ENCODE results near the gene FAM151A.

The FAM151A gene

DNA sequence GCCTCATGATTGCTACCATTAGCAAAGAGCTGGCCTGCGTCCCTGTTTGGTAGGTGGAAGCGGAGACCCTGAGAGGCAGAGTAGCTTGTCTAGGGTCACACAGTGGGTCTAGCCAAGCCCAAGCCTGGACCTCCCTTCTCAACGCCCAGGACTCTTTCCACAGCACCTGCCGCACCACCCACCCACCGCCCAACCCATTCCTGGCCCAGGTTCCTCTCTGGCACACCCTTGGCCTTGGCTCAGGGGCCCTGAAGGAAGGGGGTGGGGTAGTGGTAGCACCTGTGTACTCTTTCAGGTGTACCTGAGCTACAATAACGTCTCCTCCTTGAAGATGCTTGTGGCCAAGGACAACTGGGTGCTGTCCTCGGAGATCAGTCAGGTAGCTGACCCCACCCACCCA lies 19.3 kb downstream of the FAM151A start:
- no peak for DNase-seq (ENCODE audit: low read depth)

DNA sequence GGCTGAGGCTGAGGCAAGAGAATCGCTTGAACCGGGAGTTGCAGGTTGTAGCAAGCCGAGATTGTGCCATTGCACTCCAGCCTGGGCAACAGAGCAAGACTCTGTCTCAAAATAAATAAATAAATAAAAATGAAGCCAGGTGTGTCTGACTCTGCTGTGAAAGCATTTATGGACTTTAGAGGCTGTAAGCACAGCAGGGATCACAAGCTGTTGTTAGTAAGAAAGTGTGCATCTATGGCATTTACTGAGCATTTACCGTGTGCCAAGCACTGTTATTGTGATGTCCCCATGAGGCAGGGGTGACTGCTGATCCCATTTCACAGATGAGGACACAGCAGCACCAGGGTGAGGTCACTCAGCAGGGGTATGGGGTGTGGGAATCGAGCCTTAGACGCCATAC lies 20.1 kb downstream of the FAM151A start:
- DNase-seq (ENCODE audit: low read depth), result no peak

DNA sequence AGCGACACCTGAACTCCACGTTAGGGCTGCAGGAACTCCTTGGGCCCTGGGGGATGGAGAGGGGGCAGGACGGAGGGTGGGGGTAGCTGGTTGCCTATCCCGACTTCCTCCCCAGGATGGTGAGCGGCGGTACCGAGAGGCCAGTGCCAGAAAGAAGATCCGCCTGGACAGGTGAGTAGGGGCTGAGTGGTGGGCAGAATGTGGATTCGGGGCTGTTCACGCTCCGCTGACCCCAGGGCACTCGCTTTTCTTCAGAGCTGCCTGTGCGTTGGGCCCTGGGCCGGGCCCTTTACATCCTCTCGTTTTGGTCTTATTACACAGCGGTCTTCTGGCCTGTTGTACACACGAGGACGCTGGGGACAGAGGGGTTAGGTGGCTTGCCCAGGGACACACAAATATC lies 20.8 kb downstream of the FAM151A start:
- no peak for DNase-seq (ENCODE audit: low read depth)

DNA sequence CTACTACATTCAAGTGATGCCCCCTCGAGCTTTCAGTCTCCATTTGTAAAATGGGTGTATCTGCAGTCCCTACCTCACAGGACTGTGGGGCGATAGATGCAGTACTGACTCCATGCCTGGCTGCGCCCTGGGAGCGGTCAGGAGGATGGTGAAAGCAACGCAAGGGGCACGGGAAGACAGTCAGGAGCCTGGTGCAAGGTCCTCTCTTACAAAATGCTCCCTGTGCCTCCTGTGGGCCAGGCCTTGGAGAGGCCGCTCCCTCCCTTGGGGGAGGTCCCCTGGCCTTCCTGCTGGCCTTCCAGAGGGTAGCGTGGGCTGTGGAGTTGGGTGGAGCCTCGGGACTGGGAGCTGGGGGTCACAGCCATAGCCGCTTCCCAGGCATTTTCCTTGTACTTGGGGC lies 21.6 kb downstream of the FAM151A start:
- no peak for DNase-seq (ENCODE audit: low read depth)

DNA sequence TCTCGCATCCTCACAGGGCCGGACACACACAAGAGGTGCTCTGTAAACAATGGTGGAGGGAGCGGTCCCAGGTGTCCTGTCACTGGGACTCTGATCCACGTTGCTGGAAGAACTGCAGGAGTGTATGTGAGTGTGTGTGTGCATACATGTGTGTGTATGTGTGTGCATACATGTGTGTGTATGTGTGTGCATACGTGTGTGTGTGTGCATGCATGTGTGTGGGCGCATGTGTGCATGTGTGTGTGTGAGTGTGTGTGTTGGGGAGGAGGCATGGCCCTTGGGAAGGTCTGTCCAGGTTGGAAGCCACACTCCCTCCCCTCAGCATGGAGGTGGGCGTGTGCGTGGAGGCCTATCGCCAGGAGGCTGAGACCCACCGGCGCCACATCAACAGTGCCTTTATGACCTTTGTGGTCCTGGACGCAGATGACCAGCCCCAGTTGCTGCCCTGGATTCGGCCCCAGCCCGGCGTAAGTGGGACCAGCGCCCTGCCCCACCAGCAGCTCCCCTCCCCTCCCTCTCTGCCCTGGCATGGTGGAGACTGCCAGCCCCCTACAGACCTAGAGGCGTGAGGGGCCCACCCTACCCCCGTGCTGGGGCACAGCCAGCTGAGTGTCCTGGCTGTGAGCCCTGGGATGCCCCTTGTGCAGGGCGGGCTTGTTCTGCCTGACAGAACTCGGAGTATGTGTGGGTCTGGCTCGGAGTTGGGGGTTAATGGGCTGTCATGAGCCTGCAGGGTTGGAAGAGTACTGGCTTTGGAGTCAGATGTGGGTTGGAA lies 22.2 kb downstream of the FAM151A start:
- DNase-seq (ENCODE audit: low read depth), result no peak

DNA sequence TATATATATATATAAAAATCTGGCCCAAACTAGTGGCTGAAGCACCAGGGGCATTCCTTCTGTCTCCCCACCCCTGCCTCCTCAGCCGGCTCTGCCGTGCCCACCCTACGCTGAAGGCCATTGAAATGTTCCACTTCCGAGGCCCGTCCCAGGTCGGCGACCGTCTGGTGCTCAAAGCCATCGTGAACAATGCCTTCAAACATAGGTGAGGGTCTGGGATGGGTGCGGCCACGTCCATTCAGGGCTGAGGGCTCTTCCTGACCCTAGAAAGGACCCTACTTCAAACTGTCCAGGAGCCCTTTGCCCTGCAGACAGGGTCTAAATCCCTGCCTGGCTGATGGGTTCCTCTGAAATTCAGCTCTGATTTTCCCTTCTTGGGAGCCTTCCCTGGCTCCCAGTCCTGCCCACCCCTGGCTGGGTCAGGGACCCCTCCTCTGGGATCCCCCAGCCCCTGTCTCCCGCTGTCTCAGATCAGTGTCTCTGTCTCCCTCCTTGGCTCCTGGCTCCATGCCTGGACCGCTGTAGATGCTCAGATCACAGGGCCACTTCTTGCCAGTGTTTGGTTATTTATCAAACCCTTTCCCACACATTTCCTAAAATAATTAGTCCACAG lies 24.0 kb downstream of the FAM151A start:
- no peak for DNase-seq (ENCODE audit: low read depth)

DNA sequence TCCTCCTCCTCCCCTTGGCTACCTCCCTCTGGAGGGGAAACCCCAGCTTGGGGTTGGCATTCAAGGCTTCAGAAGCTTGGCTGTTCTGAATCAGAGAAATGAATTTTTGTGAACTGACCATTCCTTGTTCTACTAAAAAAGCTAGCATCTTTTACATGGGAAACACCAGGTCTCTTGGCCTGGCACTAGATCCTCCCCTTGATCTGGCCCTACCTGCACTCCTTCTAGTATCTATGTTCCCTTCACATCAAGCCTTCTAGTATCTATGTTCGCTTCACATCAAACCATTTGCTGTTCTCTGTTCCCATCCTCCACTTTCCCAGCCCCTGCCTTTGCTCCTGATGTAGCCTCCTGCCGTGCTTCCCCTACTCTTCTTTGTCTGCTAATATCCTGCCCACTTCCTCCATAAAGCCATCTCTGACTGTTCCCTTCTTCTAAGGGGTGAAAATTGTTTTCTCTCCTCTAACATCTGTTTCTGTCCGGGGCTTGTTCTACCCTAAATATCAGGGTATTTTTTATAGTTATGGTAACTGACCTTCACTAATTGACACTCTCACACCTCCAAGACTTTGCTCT lies 25.8 kb downstream of the FAM151A start:
- DNase-seq (ENCODE audit: low read depth), result no peak

DNA sequence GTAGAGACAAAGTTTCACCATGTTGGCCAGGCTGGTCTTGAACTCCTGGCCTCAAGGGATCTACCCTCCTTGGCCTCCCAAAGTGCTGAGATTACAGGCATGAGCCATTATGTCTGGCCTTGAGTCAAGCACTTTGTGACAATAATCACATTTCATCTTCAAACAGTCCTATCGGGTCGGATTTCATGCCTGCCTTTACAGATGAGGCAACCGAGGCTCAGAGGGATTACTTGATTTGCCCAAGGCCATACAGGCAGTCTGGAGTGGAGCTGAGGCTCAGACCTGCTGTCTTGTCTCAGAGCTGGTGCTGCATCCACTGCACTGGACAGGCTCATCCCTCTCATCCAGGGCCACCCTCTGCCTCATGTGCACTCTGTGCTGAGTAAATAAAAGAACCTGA lies 26.6 kb downstream of the FAM151A start:
- DNase-seq (ENCODE audit: low read depth), result no peak

DNA sequence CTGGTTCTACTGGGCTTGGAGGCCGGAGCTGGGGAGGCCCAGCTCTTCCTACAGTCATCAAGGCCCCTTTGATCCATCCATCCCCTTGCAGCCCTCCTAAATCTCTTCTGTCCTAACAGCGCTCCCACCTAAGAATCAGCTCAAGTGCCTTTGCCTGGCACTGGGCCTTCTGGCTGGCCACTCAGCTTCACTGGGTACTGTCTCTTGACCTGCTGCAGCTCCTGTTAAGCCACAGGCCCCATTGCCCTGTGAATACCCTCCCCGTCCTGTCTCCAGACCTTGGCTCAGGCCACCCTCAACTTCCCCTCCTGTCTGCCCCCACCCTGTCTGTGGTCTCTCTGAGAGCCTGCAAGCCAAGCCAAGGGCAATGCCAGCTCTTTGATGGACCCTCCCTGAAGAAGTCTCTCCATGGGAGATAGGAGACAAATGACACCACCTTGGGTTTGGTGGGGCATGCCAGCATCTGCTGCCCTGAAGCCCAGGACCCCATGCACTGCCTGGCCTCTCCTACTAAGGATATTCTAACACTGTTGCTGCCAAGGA lies 27.3 kb downstream of the FAM151A start:
- no peak for DNase-seq (ENCODE audit: low read depth)

DNA sequence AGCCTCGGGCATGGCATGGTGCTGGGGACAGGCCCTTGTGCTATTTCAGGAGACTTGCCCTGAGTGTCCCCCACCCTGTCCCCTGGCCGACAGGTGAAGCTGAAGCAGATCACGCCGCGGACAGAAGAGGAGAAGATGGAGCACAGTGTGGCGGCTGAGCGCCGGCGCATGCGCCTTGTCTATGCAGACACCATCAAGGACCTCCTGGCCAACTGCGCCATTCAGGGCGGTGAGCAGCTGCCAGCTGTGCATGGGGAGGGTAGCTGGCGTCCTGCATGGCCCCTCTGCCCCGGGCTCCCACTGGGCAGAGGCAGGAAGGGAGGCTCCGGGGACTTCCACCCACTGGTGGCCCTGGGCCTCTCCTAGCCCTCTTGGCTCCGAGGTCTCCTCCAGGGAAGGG lies 28.9 kb downstream of the FAM151A start:
- DNase-seq (ENCODE audit: low read depth), result no peak

DNA sequence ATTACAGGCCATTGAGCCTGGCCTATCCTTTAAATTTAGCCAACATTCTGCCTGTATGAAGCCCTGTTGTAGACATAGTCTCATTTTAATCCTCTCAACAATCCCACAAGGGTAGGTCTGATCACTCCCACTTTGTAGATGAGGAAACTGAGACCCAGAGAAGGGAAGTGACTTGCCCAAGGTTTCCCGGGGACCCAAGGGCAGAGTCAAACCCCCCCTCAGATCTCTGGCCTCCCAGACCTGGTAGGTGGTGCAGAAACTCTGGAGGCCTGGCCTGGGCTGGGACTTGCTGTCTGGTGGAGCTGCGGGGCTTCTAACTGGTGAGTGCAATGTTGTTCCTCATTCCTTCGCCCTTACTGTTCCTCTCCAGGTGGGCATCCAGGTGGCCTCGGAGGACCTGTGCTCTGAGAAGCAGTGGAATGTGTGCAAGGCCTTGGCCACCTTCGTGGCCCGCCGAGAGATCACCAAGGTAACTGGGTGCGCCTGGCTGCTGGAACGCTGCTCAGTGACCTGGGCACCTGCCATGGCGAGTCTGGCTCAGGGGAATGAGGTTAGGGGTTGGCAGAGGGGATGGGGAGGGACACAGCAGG lies 29.7 kb downstream of the FAM151A start:
- DNase-seq (ENCODE audit: low read depth), result no peak

DNA sequence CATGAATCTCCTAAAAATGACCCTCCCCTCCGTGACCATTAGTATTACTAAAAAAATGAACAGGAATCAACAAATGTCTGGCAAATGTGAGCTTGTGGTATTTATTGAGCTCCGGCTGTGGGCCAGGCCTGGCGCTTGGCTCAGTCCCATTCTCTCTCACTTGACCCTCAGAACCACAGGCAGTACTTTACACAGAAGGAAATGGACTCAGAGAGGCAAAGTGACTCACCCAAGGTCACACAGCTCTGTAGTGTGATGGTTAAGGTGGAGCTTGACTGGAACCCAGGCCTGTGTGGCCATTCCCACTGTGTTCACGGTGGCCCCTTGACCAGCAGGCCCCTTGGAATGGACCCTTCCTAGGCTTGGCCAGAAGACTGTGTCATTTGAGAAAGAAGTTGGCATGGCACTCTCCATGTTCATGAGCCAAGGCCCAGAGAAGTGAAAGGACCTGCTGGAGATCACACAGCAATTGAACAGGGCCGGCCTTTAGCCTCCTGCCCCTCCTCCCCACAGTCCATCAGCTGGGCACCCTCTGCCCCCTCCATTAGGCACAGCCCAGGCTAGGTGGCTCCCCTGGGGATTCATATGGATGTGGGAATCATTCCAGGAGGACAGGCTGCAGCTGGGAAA lies 32.1 kb downstream of the FAM151A start:
- no peak for DNase-seq (ENCODE audit: low read depth)

DNA sequence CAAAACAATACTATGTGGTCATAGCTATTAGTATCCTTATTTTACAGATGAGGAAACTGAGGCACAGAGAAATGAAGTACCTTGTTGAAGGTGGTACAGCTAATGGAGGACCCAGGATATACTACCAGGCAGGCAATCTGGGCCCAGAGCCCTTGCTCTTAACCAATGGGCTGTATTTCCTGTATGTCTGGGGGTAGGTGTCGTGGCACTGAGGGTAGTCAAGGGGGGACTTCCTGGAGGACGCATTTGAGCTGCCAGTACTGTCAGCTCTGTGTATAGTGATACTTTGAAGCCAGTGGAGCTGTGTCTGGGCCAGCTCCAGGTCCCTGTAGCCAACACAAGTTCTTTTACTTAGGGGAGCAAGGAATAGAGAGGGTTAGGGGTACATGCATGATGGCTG lies 34.9 kb downstream of the FAM151A start:
- DNase-seq (ENCODE audit: low read depth), result no peak

DNA sequence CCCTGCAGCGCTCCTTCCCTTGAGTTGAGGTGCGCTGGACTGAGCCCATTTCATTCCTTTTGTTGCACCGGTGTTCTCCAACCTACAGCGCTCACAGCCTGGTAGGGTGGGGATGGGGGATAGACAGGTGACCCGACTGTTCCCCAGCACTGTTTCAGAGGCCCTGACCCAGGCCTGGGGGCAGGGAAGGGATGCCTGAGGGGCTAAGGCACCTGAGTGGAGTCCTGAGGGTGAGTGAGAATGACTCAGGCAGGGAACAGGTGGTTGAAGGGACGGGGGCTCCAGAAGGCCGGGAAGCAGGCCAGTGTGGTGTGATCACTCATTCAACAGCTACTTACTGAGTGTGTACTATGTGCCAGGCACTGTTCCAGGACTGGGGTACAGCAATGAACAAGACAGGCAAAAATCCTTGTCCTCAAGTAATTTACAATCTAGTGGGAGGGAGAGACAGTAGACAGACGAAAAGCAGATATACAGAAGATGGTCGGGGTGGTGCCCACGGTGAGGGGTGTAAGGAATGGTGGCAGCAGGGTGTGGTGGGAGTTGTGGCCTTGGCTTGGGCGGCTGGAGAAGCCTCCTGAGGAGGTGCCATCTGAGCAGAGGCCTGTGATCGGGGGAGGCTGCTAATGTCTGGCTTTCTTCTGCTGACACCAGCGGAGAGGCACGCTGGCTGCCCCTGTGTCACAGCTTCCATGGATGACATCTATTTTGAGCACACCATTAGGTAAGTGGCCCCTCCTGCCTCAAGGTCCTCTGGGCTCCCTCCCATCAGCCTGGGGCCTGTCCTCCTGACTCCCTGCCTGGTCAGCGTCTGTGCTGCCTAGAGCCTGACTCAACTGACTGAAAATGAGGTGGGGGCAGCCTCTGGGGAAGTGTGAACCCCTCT lies 37.9 kb downstream of the FAM151A start:
- no peak for DNase-seq (ENCODE audit: low read depth)

DNA sequence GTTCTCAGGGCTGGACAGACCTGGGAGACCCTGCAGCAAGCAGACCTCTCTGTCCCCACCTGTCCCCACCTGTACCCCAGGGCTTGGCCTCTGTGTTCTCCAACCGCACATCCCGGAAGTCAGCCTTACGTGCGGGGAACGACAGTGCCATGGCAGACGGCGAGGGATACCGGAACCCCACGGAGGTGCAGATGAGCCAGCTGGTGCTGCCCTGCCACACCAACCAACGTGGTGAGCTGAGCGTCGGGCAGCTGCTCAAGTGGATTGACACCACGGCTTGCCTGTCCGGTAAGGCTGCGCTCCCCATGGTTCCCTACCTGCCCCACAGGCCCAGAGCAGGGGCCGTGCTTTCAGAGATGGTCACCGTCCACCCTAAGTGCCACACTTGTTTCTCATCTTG lies 38.8 kb downstream of the FAM151A start:
- no peak for DNase-seq (ENCODE audit: low read depth)

DNA sequence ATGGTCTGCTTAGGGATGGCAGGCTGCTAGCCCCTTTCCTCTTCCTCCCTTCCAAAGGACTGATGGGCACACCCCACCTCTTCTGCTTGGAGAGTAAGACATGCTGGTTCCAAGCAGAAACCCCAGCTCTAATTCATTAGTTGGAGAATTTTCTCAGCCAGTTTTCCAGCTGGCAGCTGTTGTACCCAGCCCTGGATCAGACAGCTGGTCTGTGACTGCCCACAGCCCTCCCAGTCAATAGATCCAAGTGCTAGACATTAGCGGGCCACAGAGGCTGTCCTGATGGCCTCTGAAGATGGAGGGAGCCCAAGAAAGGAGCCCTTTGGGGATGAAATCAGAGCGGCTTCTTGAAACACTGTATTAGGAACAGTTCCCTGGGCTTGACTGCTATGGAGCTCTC lies 39.5 kb downstream of the FAM151A start:
- DNase-seq (ENCODE audit: low read depth), result no peak

DNA sequence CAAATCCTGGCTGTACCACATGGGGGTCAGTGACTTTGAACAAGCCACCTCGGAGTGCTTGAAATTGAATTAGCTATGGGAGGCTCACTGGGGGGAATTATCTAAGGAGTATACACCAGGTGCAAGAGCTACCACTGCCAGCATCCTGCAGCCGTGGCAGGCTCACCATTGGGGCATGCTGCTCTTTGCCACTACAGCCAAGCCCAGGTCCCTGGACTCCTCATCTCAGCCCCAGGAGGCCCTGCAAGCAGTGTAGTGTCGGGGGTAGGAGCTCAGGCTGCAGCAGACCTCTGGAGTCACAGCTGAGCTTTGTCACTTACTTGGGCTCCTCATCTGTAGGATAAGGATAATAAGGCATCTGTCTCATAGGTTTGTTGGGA lies 40.0 kb downstream of the FAM151A start:
- DNase-seq (ENCODE audit: low read depth), result no peak

DNA sequence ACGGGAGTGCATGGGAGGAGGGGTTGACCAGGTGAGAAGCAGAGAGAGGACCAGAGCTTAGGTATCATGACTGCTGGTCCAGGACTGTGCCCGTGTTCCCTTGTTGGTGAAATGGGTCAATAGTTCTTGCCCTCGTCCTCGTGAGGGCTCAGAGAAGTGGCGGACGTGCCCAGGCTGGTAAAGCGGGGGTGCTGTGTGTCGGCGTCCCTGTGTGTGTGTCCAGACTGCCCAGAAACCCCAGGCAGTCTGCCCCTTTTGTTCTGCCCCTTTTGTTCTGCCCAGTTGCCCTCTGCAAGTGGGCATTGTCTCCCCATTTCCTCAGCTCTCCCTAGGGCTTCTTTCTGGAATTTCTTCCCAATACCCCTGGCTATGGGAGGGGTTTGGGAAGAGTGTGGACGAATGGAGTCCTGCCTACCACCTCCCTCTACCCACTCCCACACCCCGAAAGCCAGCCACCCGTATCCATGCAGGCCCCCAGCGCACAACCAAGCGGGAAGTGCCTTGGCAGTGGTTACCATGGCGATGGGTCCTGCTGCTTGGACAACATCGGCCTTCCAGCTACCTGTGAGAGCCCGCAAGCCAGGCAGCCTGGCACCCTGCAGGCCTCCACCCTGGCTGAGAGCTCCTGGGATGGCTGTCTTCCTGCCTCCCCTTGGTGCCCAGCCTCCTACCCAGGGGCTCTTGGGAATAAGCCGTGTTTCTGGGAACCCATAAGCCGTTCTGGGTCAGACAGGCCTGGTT lies 40.6 kb downstream of the FAM151A start:
- DNase-seq (ENCODE audit: low read depth), result no peak

DNA sequence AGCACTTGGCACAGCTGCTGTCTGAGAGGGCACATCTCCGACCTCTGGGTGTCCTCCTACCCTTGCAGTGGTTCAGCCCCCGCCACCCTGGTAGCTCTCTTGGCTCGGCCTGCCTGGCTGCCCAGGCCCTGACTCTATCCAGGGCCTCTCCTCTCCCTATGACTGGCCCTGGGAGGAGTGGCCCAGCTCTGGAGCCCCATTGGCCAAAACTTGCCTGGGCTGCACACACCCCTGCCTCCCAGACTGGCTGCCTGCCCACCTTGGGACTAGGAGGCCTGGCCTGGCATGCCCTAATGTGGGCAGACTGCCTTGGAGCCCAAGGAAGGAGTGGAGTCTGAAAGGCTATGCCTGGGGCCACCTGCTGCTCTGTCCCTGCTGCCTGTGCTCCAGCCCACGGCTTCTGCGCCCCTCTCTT lies 41.7 kb downstream of the FAM151A start:
- no peak for DNase-seq (ENCODE audit: low read depth)

DNA sequence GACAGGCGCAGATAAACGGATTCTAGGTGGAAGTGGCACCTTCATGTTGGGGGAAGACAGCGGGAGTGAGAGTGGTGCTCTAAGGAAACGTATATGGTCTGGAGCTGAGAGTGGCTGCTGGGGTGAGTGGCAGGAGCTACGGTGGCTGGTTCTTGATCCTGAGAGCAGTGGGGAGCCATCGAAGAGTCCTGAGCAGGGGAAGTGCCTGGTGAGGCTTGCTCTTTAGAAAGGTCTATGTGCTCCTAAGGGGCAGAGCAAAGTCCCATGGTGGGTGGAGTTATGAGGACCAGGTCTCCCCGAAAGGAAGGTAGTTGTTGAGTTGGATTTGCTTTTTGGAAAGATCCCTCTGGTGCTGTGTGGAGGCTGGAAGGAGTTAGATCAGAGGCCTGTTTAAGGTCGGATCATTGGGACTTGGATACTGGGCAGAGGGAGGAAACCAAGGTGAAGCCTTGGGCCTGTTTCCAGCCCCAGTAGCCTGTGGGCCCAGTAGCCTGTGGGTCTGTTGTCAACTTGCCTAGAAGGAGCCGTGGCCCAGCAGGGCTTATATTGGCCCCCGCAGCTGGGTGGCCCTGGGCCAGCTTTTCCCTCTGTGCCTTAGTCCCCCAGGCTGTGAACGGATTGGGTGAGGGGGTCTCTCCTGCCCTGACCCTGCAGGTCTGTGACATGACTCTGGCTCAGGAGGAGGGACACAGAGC lies 42.3 kb downstream of the FAM151A start:
- DNase-seq (ENCODE audit: low read depth), result no peak

Measured in T follicular helper cell (primary cell).